GM21576 (cell line): ENCODE measurements around the gene TSPEAR.
"Not testable (repeated sequence)": the region's sequence is repeated elsewhere in the genome, so short reads cannot be mapped to it uniquely, and the experiment has no call there.

Experiments used
- ATAC-seq: cut with Tn5 transposase; IDR thresholded peaks from one replicate; pipeline ENCODE4 v1.9.1; 2021; ENCODE audit warnings: mild to moderate bottlenecking, moderate library complexity; ENCODE audit not compliant: unreplicated experiment

The TSPEAR gene

DNA sequence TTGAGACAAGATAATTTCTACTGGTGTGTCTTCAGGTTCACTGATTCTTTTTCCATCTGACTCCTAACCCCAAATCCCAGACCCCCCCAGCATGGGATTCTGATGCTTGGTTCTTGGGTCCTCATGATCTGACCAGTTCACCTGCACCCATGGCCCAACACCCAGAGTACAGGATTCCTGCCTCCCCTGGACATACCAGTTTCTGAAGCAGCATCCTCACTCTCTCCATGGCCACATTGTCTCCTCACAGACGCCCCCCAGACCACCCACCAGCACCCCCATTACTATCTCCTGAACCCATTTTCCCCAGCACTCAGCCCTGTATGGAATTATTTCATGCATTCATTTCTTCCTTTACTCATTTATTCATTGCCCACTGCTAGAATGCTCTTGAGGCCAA lies 54.5 kb downstream of the TSPEAR start:
- ATAC-seq: no peak

DNA sequence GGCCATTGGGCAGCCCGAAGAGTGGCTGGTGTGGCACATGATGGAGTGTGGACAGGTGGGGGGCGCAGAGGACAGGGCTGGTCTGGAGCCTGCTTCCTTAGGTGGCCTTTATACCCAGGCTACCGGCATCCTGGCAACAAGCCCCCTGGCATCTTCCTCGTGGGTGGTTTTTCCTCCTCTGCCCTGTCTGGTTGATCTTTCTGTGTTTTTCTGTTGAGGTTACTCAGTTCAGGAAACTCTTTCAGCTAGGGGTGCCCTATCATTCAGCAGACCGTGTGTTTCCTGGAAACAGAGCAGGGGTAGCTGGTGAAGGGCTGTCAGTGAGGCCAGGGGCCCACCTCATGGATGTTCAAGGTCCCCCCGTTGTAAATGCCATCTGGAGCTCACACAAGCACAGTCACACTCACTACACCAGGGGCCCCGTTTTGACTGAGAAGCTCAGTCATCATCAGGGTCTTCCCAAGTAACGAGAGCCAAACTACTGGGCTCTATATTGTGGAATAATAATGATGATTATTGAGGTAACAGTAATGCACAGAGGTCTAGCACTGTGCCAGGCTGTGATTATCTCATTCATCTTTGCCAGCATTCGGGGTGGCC lies 56.7 kb downstream of the TSPEAR start, which contains the start of gene KRTAP12-4:
Gene KRTAP12-4 (minus strand): TSS at position 84 of the 600 bp plus-strand sequence. CDS start 45 bp downstream, at position 39.
- no peak for ATAC-seq

DNA sequence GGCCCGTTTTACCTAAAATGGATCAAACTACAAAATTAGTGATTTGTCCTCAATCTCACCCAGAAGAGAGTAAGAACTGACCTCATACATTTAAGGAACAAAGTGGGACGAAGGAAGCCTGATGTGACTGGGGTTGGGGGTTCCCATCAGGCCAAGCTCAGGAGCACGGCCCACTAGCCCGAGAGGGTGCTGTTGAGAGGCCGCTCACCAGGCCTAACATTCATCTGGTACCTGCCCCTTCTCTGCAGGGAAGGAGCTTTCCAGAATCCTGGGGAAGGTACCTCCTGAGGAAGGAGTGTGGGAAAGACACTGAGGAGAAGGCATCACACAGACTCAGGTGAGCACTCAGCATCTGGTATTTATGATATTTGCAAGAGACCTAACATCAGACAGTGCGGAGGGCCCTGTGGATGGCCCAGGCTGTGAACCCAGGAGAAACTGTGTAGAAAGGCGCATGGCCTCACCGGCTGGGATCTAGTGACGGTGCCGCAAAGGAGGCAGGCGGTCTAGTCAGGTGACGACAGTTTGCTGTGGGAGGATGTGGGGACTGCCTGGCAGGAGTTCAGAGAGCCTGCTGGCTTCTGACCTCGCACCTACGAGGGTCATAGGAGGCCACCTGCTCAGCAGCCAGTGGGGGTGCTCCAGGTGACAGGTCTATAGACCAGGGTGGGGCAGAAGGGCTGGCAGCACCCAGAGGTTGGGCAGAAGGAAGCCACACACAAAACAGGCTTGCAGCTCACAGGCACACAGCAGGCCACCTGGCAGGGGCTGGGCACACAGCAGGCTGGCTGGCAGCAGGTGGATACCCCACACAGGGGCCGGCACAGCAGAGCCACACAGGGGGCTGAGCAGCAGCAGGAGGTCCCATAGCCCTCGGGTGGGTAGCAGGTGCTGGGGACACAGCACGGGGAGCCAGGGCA lies 57.5 kb downstream of the TSPEAR start:
- no peak for ATAC-seq

DNA sequence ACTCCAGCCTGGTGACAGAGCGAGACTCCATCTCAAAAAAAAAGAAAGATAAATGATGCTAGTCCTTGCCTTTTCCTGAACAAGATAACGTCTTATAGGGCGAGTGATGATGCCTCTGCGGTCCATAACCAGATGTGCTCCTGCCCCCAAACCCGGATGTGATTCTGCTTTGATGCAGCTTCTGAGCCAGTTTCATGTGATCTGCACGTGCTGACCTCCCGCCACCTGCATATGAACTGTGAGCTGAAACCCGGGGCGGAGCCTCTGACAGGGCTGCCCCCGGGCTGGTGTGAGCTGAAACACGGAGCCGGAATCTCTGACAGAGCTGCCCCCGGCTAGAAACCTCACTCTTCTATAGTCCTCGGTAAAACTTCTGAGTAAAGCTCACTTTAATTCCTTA lies 58.2 kb downstream of the TSPEAR start:
- ATAC-seq: no peak

DNA sequence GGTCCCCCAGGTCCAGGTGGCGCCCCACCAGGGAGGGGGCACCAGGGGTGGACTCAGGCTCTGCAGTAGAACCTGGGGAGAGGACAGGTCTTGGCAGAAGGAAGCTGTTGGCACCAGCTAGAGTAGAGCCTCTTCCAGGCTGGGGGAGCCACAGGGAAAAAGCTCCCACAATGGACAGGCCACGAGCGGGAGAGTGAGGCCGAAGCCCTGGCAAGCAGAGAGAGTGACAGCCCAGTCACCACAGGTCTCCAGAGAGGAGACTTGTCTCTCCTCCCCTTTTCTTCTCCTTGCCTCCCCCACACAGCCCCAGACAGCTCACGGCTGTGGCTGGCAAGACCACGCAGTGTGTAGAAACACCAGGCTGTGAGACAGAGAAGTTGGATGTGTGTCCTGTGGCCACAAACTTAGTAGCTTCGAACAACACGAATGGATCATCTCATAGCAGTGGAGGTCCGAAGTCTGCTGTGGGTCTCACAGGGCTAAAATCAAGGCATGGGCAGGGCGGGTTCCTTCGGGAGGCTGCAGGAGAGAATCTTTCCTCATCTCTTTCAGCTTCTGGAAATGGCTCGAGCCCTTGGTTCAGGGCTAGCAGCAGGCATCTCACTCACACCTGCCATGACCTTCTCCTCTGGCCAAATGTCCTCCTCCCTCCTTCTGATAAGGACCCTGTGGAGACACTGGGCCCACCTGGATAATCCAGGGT lies 60.2 kb downstream of the TSPEAR start:
- no peak for ATAC-seq

DNA sequence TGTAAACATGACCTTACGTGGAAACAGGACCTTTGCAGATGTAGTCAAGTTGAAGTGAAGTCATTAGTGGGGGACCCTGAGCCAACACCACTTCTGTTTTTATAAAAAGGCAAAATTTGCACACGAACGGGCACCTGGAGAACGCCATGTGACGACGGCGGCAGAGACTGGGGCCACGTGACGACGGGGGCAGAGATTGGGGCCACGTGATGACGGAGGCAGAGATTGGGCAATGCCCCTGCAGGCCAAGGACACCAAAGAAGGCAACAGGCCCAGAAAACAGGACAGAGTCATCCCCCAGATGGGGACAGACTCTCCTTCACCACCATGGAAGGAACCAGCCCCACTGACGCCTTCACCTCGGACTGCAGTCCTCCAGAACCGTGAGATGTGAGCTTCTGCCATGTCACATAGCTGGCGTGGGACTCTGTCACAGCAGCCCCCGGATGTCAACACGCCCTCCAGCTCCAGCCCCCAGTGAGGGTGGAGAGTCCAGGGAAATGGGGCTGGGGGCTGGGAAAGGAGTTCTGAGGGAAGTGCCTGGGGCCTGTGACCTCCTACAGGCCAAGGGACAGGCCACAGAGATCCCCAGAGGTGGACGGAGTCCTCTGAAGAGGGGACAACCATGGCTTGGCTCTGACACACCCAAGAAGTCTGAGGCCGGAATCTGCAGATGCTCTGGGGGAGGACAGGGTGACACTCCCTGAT lies 61.0 kb downstream of the TSPEAR start:
- ATAC-seq: no peak

DNA sequence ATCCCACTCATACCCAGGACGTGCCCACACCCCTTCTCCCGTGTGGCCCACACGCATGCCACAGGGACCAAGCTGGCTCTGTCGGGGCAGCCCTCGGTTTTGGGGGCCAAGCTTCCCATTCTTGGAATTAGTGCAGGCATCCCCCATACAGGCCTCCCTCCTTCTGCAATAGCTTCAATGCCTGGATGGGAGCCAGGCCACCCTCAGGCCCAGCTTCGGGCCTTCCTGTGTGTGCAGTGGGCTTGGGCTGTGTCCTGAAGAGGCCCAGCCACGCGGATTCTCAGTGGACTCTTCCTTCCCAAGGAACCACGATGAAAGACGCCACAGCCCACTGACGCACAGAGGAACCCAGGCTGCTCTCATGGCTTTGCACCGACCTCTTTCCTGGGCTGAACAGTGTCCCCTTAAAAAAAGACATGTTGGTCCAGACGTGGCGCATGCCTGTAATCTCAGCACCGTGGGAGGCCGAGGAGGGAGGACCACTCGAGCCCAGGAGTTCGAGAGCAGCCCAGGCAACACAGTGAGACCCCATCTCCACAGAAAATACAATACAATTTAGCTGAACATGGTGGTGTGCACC lies 61.8 kb downstream of the TSPEAR start:
- no peak for ATAC-seq

DNA sequence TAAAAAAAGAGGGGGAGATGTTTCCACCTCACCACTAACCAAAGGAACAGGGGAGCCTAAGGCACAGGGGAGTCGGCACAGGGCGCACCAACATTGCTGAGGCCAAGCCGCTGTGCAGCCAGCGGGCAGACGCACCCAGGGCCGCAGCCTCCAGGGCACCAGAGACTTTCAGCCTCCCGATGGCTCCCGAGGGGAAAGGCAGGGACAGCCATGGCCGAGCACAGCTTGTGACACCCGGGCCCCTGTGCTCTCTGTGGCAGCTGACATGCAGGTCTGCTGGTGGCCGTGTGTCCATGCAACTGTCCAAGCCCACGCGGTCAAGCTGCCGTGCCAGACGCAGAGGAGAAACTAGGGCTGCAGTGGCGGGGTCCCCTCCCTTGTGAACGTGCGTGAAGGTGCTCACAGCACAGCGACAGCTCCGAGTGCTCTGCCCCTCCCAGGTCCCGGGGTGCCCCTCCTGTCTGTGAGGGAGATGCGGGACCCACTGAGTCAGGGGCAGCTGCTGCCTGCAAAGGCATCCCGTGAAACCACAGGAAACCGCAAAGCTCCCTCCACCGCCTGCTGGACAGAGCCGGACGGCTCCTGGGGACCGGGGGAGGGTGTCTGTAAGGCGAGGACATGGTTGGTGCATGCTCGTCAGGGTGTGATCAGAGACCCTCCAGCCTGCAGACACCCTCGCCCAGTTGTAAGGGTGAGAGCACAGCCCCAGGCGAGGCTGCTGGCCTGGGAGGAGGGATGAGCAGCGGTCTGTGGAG lies 62.6 kb downstream of the TSPEAR start:
- no peak for ATAC-seq

DNA sequence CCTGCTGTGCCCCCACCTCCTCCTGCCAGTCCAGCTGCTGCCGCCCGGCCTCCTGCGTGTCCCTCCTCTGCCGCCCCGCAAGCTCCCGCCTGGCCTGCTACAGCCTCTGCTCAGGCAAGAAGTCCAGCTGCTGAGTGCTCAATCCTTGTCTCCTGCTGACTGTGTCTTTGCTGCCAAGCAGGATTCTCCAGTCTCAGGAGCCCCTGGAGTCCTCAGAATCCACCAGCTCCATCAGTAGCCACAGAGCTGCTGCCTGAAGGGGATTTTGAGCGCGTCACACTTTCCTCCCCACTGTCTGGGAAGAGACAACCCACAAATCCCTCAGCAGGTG lies 64.2 kb downstream of the TSPEAR start:
- ATAC-seq: no peak

DNA sequence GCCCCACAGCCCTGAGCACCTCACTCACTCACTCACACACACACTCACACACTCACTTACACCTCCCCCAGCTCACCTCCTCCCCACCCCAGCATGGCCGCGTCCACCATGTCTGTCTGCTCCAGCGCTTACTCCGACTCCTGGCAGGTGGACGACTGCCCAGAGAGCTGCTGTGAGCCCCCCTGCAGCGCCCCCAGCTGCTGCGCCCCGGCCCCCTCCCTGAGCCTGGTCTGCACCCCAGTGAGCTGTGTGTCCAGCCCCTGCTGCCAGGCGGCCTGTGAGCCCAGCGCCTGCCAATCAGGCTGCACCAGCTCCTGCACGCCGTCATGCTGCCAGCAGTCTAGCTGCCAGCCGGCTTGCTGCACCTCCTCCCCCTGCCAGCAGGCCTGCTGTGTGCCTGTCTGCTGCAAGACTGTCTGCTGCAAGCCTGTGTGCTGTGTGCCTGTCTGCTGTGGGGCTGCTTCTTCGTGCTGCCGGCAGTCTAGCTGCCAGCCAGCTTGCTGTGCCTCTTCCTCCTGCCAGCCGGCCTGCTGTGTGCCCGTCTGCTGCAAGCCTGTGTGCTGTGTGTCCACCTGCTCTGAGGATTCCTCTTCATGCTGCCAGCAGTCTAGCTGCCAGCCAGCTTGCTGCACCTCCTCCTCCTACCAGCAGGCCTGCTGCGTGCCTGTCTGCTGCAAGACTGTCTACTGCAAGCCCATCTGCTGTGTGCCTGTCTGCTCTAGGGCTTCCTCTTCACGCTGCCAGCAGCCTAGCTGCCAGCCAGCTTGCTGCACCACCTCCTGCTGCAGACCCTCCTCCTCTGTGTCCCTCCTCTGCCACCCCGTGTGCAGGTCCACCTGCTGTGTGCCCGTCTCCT lies 64.8 kb downstream of the TSPEAR start, which contains the start of gene KRTAP10-11:
Gene KRTAP10-11 (plus strand): TSS at position 49 of the 856 bp plus-strand sequence. CDS start 45 bp downstream, at position 94.
- ATAC-seq: not testable (repeated sequence)

DNA sequence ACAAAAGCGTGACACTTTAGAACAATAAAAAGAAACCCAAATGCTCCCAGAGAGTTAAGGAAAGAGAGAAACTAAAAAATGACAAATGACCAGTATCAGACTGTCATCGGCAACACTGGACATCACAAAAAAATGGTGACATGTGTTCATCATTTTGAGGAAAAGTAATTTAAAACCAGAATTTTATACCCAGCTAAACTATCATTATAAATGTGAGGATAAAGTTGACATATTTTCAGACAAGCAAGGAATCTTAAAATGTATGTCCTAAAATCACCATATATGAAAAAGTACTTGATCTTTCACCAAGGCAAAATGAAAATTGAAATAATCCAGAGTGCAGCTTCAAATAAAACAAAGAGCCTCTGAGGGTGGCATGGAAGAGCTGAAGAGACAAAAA lies 66.5 kb downstream of the TSPEAR start:
- no peak for ATAC-seq

DNA sequence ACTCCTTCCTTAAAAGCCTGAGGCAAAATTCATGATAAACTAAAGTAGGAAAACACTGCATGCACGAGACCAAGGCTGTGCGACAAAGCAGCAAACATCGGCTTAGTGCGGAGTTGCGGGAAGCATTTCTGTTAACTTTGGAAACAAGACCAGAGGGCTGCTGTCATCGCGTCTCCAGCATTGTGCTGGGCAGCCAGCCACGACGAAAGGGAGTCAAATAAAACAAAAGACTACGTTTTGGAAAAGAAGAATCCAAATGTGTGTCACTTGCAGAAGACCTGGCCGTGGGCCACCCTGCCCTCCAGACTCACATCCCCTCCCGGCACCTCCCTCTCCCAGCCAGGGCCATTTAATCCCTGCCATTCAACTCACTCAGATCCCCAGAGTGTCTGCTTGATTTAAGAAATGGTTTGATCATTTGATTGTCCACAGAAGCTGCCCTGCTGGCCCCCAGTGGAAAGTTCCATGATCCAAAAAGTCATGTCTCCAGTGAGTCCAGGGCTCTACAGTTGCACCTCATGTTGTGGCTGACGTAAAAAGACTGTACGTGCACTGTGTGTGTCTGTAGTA lies 67.5 kb downstream of the TSPEAR start:
- ATAC-seq: no peak

DNA sequence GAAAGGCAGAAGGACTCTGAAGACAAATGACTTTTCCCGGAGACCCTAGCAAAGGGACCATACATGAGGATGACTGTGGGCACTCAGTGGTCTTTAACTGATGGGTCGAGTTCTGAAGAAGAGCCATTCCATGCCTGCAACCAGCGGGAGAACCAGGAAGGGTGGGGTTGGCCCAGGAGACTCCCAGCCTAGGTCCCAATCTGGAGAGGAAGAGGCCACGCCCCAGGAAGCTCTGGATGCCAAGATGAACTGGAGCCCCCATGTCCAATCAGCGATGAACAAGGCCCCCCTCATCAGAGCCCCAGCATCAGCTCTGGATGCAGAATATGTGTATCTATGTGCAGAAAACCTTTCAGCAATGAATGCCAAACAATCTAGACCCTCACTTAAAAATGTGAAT lies 70.6 kb downstream of the TSPEAR start:
- no peak for ATAC-seq

DNA sequence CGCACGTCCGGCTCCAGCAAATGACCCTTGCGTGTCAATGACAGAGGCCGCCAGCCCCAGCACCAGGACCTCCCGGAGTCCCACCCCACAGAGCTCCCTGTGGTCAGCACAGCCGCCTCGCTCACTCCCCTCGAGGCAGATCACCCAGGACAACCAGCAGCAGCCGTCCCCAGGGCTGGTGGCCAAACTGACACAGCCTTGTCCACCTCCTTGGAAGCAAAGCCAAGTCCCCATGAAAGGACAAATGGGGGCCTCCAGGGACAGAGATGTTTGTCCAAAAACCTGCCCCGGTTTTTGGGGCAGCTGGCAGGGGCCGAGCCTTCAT lies 72.1 kb downstream of the TSPEAR start:
- ATAC-seq: no peak

DNA sequence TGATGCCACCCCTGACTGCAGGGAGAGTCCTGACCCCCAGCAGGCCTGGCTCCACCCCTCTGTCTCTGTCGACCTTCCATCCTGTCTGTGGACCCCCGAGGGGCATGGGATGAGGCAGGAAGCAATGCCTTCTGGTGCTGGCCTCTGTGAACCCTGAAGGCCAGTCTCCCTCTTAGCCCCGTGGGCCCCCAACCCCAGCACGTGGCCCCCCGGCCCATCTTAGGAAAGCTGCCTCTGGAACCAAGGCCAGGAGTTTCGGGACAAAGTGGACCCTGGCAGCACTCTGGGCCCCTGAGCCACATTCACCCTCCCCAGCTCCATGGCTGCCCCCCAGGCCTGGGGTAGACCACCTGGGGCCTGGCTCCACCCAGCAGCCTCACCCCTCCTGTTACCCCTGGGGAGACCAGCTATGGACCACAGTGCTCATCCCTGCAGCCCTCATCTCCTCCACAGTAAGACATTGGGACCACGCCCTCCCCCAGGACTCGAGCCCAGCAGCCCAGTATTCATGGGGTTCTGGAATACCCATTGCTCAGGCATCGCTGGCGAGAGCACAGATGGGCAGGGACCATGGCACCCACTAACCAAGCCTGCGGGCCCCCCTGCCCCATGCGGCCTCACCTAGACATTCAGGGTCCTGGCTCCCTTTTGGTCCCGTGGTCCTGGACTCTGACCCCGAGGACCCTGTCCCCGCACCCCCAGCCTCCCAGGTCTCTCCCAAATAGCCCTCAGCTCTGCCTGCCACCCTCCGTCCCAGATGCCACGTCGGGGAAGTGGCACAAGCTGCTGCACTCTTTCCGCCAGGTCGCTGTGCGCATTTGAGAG lies 72.7 kb downstream of the TSPEAR start:
- ATAC-seq: not testable (repeated sequence)

DNA sequence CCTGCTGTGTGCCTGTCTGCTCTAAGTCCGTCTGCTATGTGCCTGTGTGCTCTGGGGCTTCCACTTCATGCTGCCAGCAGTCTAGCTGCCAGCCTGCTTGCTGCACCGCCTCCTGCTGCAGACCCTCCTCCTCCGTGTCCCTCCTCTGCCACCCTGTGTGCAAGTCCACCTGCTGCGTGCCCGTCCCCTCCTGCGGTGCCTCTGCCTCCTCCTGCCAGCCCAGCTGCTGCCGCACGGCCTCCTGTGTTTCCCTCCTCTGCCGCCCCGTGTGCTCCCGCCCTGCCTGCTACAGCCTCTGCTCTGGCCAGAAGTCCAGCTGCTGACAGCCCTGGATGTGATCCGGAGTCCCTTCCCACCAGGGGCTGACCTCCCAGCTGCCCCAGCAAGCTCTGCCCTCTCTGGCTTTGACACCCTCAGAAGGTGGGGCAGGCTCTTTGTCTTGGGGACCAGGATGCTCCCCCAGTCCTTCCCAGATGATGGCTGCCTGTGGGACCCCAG lies 73.5 kb downstream of the TSPEAR start:
- not testable (repeated sequence) for ATAC-seq

DNA sequence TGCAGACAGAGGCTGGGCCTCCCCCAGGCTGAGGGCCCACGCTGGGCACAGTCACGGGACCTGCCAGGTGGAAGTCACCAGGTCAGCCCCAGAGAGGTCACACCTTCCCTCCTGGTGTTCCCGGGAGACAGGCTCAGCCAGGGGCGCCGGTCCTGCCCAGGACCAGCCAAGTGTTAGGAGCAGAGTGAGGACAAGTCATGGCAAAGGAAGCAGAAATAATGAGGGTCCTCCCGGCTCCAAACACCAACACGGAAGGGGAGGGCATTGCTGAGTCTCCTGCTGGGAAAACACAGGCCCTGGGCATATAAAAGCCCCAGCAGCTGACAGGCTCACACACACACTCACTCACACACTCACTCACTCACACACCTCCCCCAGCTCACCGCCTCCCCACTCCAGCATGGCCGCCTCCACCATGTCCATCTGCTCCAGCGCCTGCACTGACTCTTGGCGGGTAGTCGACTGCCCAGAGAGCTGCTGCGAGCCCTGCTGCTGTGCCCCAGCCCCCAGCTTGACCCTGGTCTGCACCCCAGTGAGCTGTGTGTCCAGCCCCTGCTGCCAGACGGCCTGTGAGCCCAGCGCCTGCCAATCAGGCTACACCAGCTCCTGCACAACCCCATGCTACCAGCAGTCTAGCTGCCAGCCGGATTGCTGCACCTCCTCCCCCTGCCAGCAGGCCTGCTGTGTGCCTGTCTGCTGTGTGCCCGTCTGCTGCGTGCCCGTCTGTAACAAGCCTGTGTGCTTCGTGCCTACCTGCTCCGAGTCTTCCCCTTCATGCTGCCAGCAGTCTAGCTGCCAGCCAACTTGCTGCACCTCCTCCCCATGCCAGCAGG lies 74.1 kb downstream of the TSPEAR start, which contains the start of gene KRTAP10-10:
Gene KRTAP10-10 (plus strand): TSS at position 339 of the 833 bp plus-strand sequence. CDS start 62 bp downstream, at position 401.
- ATAC-seq: no peak
